Esophagus mucosa (tissue), 1 donor: ENCODE results near the gene TRPC5OS. TPM values are rescaled to one million over a fixed set of nuclear protein-coding genes. Genes with fewer than 3 reads are reported as not detected.

Experiments used
- ATAC-seq: fragments of 200-7000 bp; cut with Tn5 transposase; one replicate; pipeline ENCODE4 v1.9.1; 2020
- total RNA-seq: library from RNA; stranded (reverse); gene quantifications from one replicate; pipeline ENCODE4 v1.2.4, GENCODE V29; 2023
- donor health status: DM: yes; HTN: yes; CAD: no.

Gene TRPC5OS
- total RNA-seq, 1 donor from 2014 or later: not detected

GRCh38 chrX:111896148-111896547 lies 20.2 kb downstream of the TRPC5OS start:
- no peak for ATAC-seq

GRCh38 chrX:111914398-111915090 lies 38.6 kb downstream of the TRPC5OS start:
- ATAC-seq: no peak

GRCh38 chrX:111917591-111917990 lies 41.6 kb downstream of the TRPC5OS start:
- no peak for ATAC-seq

- no peak for ATAC-seq
These were observed 52.5 kb downstream of the TRPC5OS start for GRCh38 chrX:111928456-111928855.

Other genes with a start within 250 kb of the TRPC5OS start
- 27.9 TPM for gene ALG13, start 195.0 kb upstream of the TRPC5OS start, total RNA-seq
- not detected for gene TRPC5, start 206.6 kb downstream of the TRPC5OS start, total RNA-seq
- not detected for gene RTL4, start 206.8 kb downstream of the TRPC5OS start, total RNA-seq